HEK293T (cell line): Measurements from ENCODE around the gene TSPAN33.

Source experiments
- FOXA1 ChIP-seq: fragments of 450-650 bp; IDR thresholded peaks from 2 replicates; pipeline ENCODE4 v1.6.1; 2016; ENCODE audit warnings: mild to moderate bottlenecking
- FOXK2 ChIP-seq: fragments of 450-650 bp; IDR thresholded peaks from 2 replicates; pipeline ENCODE4 v1.6.1; 2016; ENCODE audit warnings: mild to moderate bottlenecking
- FOXM1 ChIP-seq: fragments of 450-650 bp; IDR thresholded peaks from 2 replicates; pipeline ENCODE4 v1.6.1; 2017; ENCODE audit warnings: mild to moderate bottlenecking, borderline replicate concordance
- NFRKB ChIP-seq: fragments of 450-650 bp; IDR thresholded peaks from 2 replicates; pipeline ENCODE4 v1.6.1; 2016; ENCODE audit warnings: mild to moderate bottlenecking, moderate library complexity
- PKNOX1 ChIP-seq: fragments of 450-650 bp; IDR thresholded peaks from 2 replicates; pipeline ENCODE4 v1.6.1; 2016
- SP1 ChIP-seq: fragments of 450-650 bp; IDR thresholded peaks from 2 replicates; pipeline ENCODE4 v1.6.1; 2017
- SUZ12 ChIP-seq: fragments of 450-650 bp; IDR thresholded peaks from 2 replicates; pipeline ENCODE4 v1.6.1; 2016; ENCODE audit warnings: mild to moderate bottlenecking
- TARDBP ChIP-seq: fragments of 450-650 bp; IDR thresholded peaks from 2 replicates; pipeline ENCODE4 v1.6.1; 2016

- no peak for TF ChIP-seq FOXM1
- no peak for TF ChIP-seq NFRKB
- TF ChIP-seq PKNOX1: no peak
- no peak for TF ChIP-seq FOXK2
- TF ChIP-seq FOXA1: no peak
- TF ChIP-seq SUZ12: no peak
- no peak for TF ChIP-seq TARDBP
- no peak for TF ChIP-seq SP1
Measured at GRCh38 chr7:129149511-129149910, 5.0 kb downstream of the TSPAN33 start.
